Heart right ventricle (tissue), 16 donors: ENCODE results near the gene RAP1GAP. TPM values are rescaled to one million over a fixed set of nuclear protein-coding genes. Genes with fewer than 3 reads are reported as not detected.

ENCODE experiments used
- ATAC-seq, 8 donors: fragments of 200-7000 bp; cut with Tn5 transposase; one replicate each; pipeline ENCODE4 v1.9.1; 2020; ENCODE audit warnings: mild to moderate bottlenecking in 8 of 8, moderate library complexity in 8 of 8, moderate number of reproducible peaks in 1 of 8
- DNase-seq, 2 donors: peaks; one replicate each; pipeline ENCODE4 v3.0.0-alpha.2; 2020
- H3K27ac ChIP-seq, 10 donors: fragments of 200-600 bp; sonication (generic) in 2 of 10; one replicate each; pipeline versions ENCODE4 v1.5.0 to v1.8.0; 2020 to 2022; ENCODE audit warnings: mild to moderate bottlenecking in 3 of 10
- H3K27me3 ChIP-seq, 7 donors: fragments of 200-600 bp; one replicate each; pipeline ENCODE4 v1.8.0; 2021 to 2022; ENCODE audit warnings: mild to moderate bottlenecking in 2 of 7
- H3K36me3 ChIP-seq, 9 donors: fragments of 200-600 bp; sonication (generic) in 1 of 9; one replicate each; pipeline versions ENCODE4 v1.5.0 to v1.8.0; 2020 to 2022; ENCODE audit warnings: mild to moderate bottlenecking in 2 of 9
- H3K4me1 ChIP-seq, 9 donors: fragments of 200-600 bp; sonication (generic) in 1 of 9; one replicate each; pipeline versions ENCODE4 v1.5.0 to v1.8.0; 2020 to 2022; ENCODE audit warnings: mild to moderate bottlenecking in 4 of 9
- H3K4me3 ChIP-seq, 10 donors: fragments of 200-600 bp; sonication (generic) in 2 of 10; one replicate each; pipeline versions ENCODE4 v1.5.0 to v1.8.0; 2020 to 2022; ENCODE audit warnings: mild to moderate bottlenecking in 7 of 10, moderate library complexity in 2 of 10
- H3K9me3 ChIP-seq, 11 donors: fragments of 200-600 bp in 10 of 11; sonication (generic) in 2 of 11; one replicate each; pipeline versions ENCODE4 v1.5.0 to v1.8.0; 2013 to 2022; ENCODE audit warnings: mild to moderate bottlenecking in 2 of 11, control low read depth in 1 of 11, moderate library complexity in 1 of 11
- CTCF ChIP-seq, 9 donors: fragments of 200-600 bp; sonication (generic) in 2 of 9; IDR thresholded peaks; one replicate each; pipeline versions ENCODE4 v1.5.0 to v1.8.0; 2021 to 2022; ENCODE audit warnings: antibody characterized with exemption in 9 of 9, mild to moderate bottlenecking in 5 of 9, moderate library complexity in 1 of 9
- WGBS, 2 donors: extraction: QIAGEN DNeasy Blood & Tissue Kit; methylation state at CpG; one replicate each; pipeline ENCODE4 v1.1.7; 2013; ENCODE audit warnings: inconsistent platforms in 1 of 2; 5-methylcytosine and 5-hydroxymethylcytosine counted together
- intact Hi-C, 10 donors: fragments of 100-400 bp; cut with DNase I; formaldehyde crosslinking; loops; one replicate each; pipeline versions ENCODE4 v1.11.1 to v1.14.2; 2022
- polyA plus RNA-seq, 2 donors: library from polyadenylated mRNA; stranded (reverse); fragments of 200-250 nt; gene quantifications; one replicate each; pipeline ENCODE4 v1.2.3, GENCODE V29; 2013
- total RNA-seq, 10 donors: library from RNA; stranded (reverse); fragmentation: NEBNext Ultra II Directional in 3 of 10; extraction: Animal tissue kit (Norgen Biotek cat#: 25700) in 3 of 10; gene quantifications; one replicate each; pipeline versions ENCODE4 v1.2.1 to v1.2.4, GENCODE V29; 2021 to 2023
- donor health status: Arrhythmogenic right ventricular cardiomyopathy.
- donor health status: ischemic (EF 13 %, LVEDD 7.1; RV severe dilation, severe dysfunction).
- donor health status: healthy with polysubstance abuse.
- donor health status: DM: no; HTN: yes; CAD: no.
- donor health status: DM: no; HTN: no; CAD: no.
- donor health status: ischemic (EF 25% LVEDD 6.9; RV normal size, moderate dysfunction).
- donor health status: ischemic (EF 25% LVEDD 5.7; RV mildly dilated, moderate dysfunction).
- donor health status: healthy.
- donor health status: DM: yes; HTN: yes; CAD: no.
- donor health status: Ischemic cardiomyopathy.
- donor health status: ischemic (EF 35%, LVEDD 5.7; RV mildly dilated, moderate dysfunction).
- donor health status: nonischemic (EF 11% LVEDD 7.7; RV severe dilation, severe dysfunction).
- donor health status: DM: yes; HTN: yes; CAD: no.
- donor health status: PGD.
- donor health status: ischemic (EF 29% LVEDD 5.4; RV normal size, mild dysfunction).
- donor health status: nonischemic (EF 23%, LVEDD 6.1; RV moderate dilation, normal function).

RAP1GAP gene
- total and polyA plus RNA-seq, 12 donors: 0.42 to 5.9 (median 4.0) TPM

GRCh38 chr1:21693732-21694131, 24.6 kb upstream of the RAP1GAP start:
- intact Hi-C loops: no loop called here
- peaks cover 0 to 97% (median 40%) of the 10 kb centered on the region in 9 donors for H3K36me3 ChIP-seq

GRCh38 chr1:21691739-21692138, 22.6 kb upstream of the RAP1GAP start:
- intact Hi-C loops: no loop called here
- TF ChIP-seq CTCF (IDR thresholded peaks at IDR 0.05): no peak
- Histone ChIP-seq H3K9me3 (no peaks in the 10 kb centered on the region), H3K27me3 (no peaks in the 10 kb centered on the region), H3K36me3 (peaks cover 0 to 100% (median 53%) of the 10 kb centered on the region in 9 donors), H3K4me1 (no peaks in the 10 kb centered on the region), H3K27ac (no peak overlapping the region), H3K4me3 (no peak overlapping the region)
- DNase-seq (no peak), ATAC-seq (no peak)
- WGBS, 2 donors: 66 to 72% methylated on average over 3 of the region's 3 CpGs

More at GRCh38 chr1:21693732-21694131, 24.6 kb upstream of the RAP1GAP start:
- ATAC-seq (no peak), DNase-seq (no peak)
- H3K9me3 ChIP-seq: no peaks in the 10 kb centered on the region
- no peak overlapping the region for H3K27ac ChIP-seq
- TF ChIP-seq CTCF (IDR thresholded peaks at IDR 0.05): no peak
- H3K4me3 ChIP-seq: no peak overlapping the region
- H3K27me3 ChIP-seq: no peaks in the 10 kb centered on the region
- H3K4me1 ChIP-seq: no peaks in the 10 kb centered on the region

GRCh38 chr1:21689661-21690372, 20.7 kb upstream of the RAP1GAP start:
- no peak for ATAC-seq
- TF ChIP-seq CTCF (IDR thresholded peaks at IDR 0.05): no peak

GRCh38 chr1:21687081-21687529, 17.9 kb upstream of the RAP1GAP start:
- no peak for TF ChIP-seq CTCF (IDR thresholded peaks at IDR 0.05)
- H3K27me3 ChIP-seq: no peaks in the 10 kb centered on the region
- intact Hi-C loops: loop anchor here in 1 of 10 donors (5.0 kb wide), 1 partner anchor 50 kb away; no protein-coding TSS in a partner anchor
- no peak overlapping the region for H3K27ac ChIP-seq
- 91 to 94% methylated on average over 2 of the region's 2 CpGs for WGBS, 2 donors
- DNase-seq (no peak), ATAC-seq (no peak)
- peaks cover 0 to 10% (median 0%) of the 10 kb centered on the region in 11 donors for H3K9me3 ChIP-seq
- no peak overlapping the region for H3K4me3 ChIP-seq
- peaks cover 0 to 100% (median 49%) of the 10 kb centered on the region in 9 donors for H3K36me3 ChIP-seq
- no peaks in the 10 kb centered on the region for H3K4me1 ChIP-seq

More at GRCh38 chr1:21689661-21690372, 20.7 kb upstream of the RAP1GAP start:
- no peak for DNase-seq
- no peak overlapping the region for H3K27ac ChIP-seq
- H3K27me3 ChIP-seq: no peaks in the 10 kb centered on the region
- WGBS, 2 donors: 93 to 96% methylated on average over 6 of the region's 6 CpGs
- H3K4me3 ChIP-seq: no peak overlapping the region
- intact Hi-C loops: loop anchor here in 1 of 10 donors (5.0 kb wide), 1 partner anchor 47 kb away; no protein-coding TSS in a partner anchor
- peaks cover 0 to 7% (median 0%) of the 10 kb centered on the region in 11 donors for H3K9me3 ChIP-seq
- peaks cover 0 to 100% (median 72%) of the 10 kb centered on the region in 9 donors for H3K36me3 ChIP-seq
- no peaks in the 10 kb centered on the region for H3K4me1 ChIP-seq
